SK-N-SH treated with all-trans-retinoic acid at 6 μM for 48 hours (cell line): ENCODE data around the gene FGF14.

Experiments used
- ATAC-seq: fragments of 200-7000 bp; cut with Tn5 transposase; 3 replicates; pipeline ENCODE4 v1.9.1; 2020; ENCODE audit warnings: mild to moderate bottlenecking, moderate library complexity
- ARNTL ChIP-seq: fragments of 450-650 bp; formaldehyde crosslinking; IDR thresholded peaks from 2 replicates; pipeline ENCODE4 v1.5.0; 2020; ENCODE audit warnings: low read depth, mild to moderate bottlenecking, moderate library complexity, borderline replicate concordance
- BACH2 ChIP-seq: fragments of 250-450 bp; sonication (Bioruptor Pico); IDR thresholded peaks from 2 replicates; pipeline ENCODE4 v1.9.0; 2021; ENCODE audit warnings: mild to moderate bottlenecking, borderline replicate concordance
- CSDC2 ChIP-seq: fragments of 250-450 bp; sonication (Bioruptor Pico); IDR thresholded peaks from 2 replicates; pipeline ENCODE4 v1.5.0; 2020; ENCODE audit warnings: mild to moderate bottlenecking, moderate library complexity
- GLIS3 ChIP-seq: fragments of 250-450 bp; sonication (Bioruptor Pico); IDR thresholded peaks from 2 replicates; pipeline ENCODE4 v1.5.0; 2020; ENCODE audit warnings: mild to moderate bottlenecking, moderate library complexity
- ISL1 ChIP-seq: fragments of 250-450 bp; sonication (Bioruptor Pico); IDR thresholded peaks from 2 replicates; pipeline ENCODE4 v2.1.2; 2022; ENCODE audit warnings: mild to moderate bottlenecking, moderate library complexity
- OSR1 ChIP-seq: fragments of 250-450 bp; sonication (Bioruptor Pico); IDR thresholded peaks from 2 replicates; pipeline ENCODE4 v1.8.0; 2022; ENCODE audit warnings: moderate library complexity, mild to moderate bottlenecking, inconsistent platforms
- PPARA ChIP-seq: fragments of 250-450 bp; sonication (Bioruptor Pico); IDR thresholded peaks from 2 replicates; pipeline ENCODE4 v1.5.0; 2020; ENCODE audit warnings: mild to moderate bottlenecking, borderline replicate concordance
- RARB ChIP-seq: fragments of 250-450 bp; sonication (Bioruptor Pico); IDR thresholded peaks from 2 replicates; pipeline ENCODE4 v1.8.0; 2021; ENCODE audit warnings: mild to moderate bottlenecking, moderate library complexity
- SNAI2 ChIP-seq: fragments of 250-450 bp; sonication (Bioruptor Pico); IDR thresholded peaks from 2 replicates; pipeline ENCODE4 v1.5.0; 2020; ENCODE audit warnings: mild to moderate bottlenecking, moderate library complexity
- TCF4 ChIP-seq: fragments of 250-450 bp; sonication (Bioruptor Pico); IDR thresholded peaks from 2 replicates; pipeline ENCODE4 v1.8.0; 2021; ENCODE audit warnings: mild to moderate bottlenecking, moderate library complexity, borderline replicate concordance
- TOX ChIP-seq: fragments of 250-450 bp; sonication (Bioruptor Pico); IDR thresholded peaks from 2 replicates; pipeline ENCODE4 v1.8.0; 2021; ENCODE audit warnings: mild to moderate bottlenecking, moderate library complexity, borderline replicate concordance
- ZC3H10 ChIP-seq: fragments of 250-450 bp; sonication (Bioruptor Pico); IDR thresholded peaks from 2 replicates; pipeline ENCODE4 v1.5.1; 2021; ENCODE audit warnings: mild to moderate bottlenecking, moderate library complexity
- ZFP3 ChIP-seq: fragments of 250-450 bp; sonication (Bioruptor Pico); IDR thresholded peaks from 2 replicates; pipeline ENCODE4 v1.5.0; 2020; ENCODE audit warnings: mild to moderate bottlenecking, moderate library complexity
- ZFP30 ChIP-seq: fragments of 450-650 bp; formaldehyde crosslinking; IDR thresholded peaks from 2 replicates; pipeline ENCODE4 v1.5.0; 2022; ENCODE audit warnings: mild to moderate bottlenecking, moderate library complexity
- ZNF565 ChIP-seq: fragments of 450-650 bp; formaldehyde crosslinking; conservative IDR thresholded peaks from 2 replicates; pipeline ENCODE4 v1.5.0; 2020; ENCODE audit warnings: low read depth, mild to moderate bottlenecking, moderate library complexity
- ZNF70 ChIP-seq: fragments of 450-650 bp; formaldehyde crosslinking; IDR thresholded peaks from 2 replicates; pipeline ENCODE4 v1.5.0; 2020; ENCODE audit warnings: mild to moderate bottlenecking, moderate library complexity
- ZNF8 ChIP-seq: fragments of 450-650 bp; formaldehyde crosslinking; IDR thresholded peaks from 2 replicates; pipeline ENCODE4 v1.5.0; 2020; ENCODE audit warnings: mild to moderate bottlenecking, moderate library complexity
- TF ChIP-seq, protein P1 (sequence below): fragments of 250-450 bp; sonication (Bioruptor Pico); IDR thresholded peaks from 2 replicates; pipeline ENCODE4 v1.8.0; 2021; ENCODE audit warnings: low read depth, mild to moderate bottlenecking, moderate library complexity, borderline replicate concordance
- TF ChIP-seq, protein P2 (sequence below): fragments of 250-450 bp; sonication (Bioruptor Pico); IDR thresholded peaks from 2 replicates; pipeline ENCODE4 v1.8.0; 2020; ENCODE audit warnings: mild to moderate bottlenecking, moderate library complexity, borderline replicate concordance
- TF ChIP-seq, protein P3 (sequence below): fragments of 250-450 bp; sonication (Bioruptor Pico); IDR thresholded peaks from 2 replicates; pipeline ENCODE4 v1.5.1; 2021; ENCODE audit warnings: mild to moderate bottlenecking, moderate library complexity
- TF ChIP-seq, protein P4 (sequence below): fragments of 250-450 bp; sonication (Bioruptor Pico); IDR thresholded peaks from 2 replicates; pipeline ENCODE4 v1.5.1; 2020; ENCODE audit warnings: low read depth, mild to moderate bottlenecking, moderate library complexity

Gene FGF14

DNA sequence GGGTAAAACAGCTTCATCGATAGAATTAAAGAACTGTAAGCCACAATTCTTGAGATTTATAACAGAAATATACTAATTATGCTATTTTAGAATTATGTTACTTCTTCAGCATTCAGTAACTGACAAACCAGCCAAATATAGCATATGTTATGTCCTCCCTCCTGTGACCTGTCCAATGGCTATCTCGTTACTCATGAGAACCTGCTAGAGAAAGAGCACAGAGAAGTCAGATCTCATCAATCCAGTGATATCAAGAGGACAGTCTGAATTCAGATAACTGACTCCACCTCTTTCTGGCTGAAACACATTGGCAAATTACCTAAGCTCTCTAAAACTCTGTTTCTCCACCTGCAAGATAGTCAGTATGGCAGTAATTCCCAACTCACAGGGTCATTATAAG, 170.4 kb downstream of the FGF14 start:
- ATAC-seq, result no peak
- TF ChIP-seq ZFP3 (CRISPR knock-in tag) (no peak), PPARA (CRISPR knock-in tag) (no peak), ZC3H10 (CRISPR knock-in tag) (no peak), CSDC2 (CRISPR knock-in tag) (no peak), OSR1 (CRISPR knock-in tag) (no peak), ARNTL (CRISPR knock-in tag) (no peak), ZNF565 (CRISPR knock-in tag) (no peak), ZNF8 (CRISPR knock-in tag) (no peak), ZFP30 (no peak), ISL1 (no peak), ZNF70 (CRISPR knock-in tag) (no peak), GLIS3 (CRISPR knock-in tag) (no peak), BACH2 (CRISPR knock-in tag) (no peak)
- TF ChIP-seq, protein P1, sequence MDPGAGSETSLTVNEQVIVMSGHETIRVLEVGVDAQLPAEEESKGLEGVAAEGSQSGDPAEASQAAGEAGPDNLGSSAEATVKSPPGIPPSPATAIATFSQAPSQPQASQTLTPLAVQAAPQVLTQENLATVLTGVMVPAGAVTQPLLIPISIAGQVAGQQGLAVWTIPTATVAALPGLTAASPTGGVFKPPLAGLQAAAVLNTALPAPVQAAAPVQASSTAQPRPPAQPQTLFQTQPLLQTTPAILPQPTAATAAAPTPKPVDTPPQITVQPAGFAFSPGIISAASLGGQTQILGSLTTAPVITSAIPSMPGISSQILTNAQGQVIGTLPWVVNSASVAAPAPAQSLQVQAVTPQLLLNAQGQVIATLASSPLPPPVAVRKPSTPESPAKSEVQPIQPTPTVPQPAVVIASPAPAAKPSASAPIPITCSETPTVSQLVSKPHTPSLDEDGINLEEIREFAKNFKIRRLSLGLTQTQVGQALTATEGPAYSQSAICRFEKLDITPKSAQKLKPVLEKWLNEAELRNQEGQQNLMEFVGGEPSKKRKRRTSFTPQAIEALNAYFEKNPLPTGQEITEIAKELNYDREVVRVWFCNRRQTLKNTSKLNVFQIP (CRISPR knock-in tag), result no peak

DNA sequence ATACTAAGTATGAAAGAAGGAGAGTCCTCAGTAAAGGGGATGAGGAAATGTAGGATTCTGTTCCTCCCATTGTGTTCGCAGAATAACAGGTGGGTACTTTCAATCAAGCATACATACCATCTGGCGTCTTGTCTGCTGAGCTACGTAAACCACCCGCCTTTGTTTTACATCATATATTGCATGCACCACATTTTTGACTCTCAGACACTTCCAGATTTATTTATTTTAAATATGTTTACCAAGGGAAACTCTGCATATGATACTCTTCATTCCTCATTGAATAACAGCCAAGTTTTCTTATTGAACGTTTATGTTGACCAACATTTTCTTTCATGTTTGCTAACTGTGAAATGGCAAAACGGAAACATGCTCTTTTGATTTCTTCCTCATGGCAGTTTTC, 174.1 kb downstream of the FGF14 start:
- no peak for TF ChIP-seq ISL1
- no peak for TF ChIP-seq SNAI2
- no peak for TF ChIP-seq ZC3H10 (CRISPR knock-in tag)
- no peak for TF ChIP-seq TOX (CRISPR knock-in tag)
- no peak for TF ChIP-seq ZNF8 (CRISPR knock-in tag)
- TF ChIP-seq ZFP30, result no peak
- TF ChIP-seq ZFP3 (CRISPR knock-in tag), result no peak
- no peak for TF ChIP-seq CSDC2 (CRISPR knock-in tag)
- TF ChIP-seq PPARA (CRISPR knock-in tag), result no peak
- TF ChIP-seq RARB, result no peak
- TF ChIP-seq, protein P1 (CRISPR knock-in tag), result no peak
- no peak for TF ChIP-seq OSR1 (CRISPR knock-in tag)
- no peak for TF ChIP-seq GLIS3 (CRISPR knock-in tag)
- TF ChIP-seq, protein P2, sequence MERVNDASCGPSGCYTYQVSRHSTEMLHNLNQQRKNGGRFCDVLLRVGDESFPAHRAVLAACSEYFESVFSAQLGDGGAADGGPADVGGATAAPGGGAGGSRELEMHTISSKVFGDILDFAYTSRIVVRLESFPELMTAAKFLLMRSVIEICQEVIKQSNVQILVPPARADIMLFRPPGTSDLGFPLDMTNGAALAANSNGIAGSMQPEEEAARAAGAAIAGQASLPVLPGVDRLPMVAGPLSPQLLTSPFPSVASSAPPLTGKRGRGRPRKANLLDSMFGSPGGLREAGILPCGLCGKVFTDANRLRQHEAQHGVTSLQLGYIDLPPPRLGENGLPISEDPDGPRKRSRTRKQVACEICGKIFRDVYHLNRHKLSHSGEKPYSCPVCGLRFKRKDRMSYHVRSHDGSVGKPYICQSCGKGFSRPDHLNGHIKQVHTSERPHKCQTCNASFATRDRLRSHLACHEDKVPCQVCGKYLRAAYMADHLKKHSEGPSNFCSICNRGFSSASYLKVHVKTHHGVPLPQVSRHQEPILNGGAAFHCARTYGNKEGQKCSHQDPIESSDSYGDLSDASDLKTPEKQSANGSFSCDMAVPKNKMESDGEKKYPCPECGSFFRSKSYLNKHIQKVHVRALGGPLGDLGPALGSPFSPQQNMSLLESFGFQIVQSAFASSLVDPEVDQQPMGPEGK (CRISPR knock-in tag), result no peak
- TF ChIP-seq ARNTL (CRISPR knock-in tag), result no peak
- TF ChIP-seq, protein P3, sequence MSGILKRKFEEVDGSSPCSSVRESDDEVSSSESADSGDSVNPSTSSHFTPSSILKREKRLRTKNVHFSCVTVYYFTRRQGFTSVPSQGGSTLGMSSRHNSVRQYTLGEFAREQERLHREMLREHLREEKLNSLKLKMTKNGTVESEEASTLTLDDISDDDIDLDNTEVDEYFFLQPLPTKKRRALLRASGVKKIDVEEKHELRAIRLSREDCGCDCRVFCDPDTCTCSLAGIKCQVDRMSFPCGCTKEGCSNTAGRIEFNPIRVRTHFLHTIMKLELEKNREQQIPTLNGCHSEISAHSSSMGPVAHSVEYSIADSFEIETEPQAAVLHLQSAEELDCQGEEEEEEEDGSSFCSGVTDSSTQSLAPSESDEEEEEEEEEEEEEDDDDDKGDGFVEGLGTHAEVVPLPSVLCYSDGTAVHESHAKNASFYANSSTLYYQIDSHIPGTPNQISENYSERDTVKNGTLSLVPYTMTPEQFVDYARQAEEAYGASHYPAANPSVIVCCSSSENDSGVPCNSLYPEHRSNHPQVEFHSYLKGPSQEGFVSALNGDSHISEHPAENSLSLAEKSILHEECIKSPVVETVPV (CRISPR knock-in tag), result no peak
- TF ChIP-seq ZNF565 (CRISPR knock-in tag), result no peak
- no peak for TF ChIP-seq ZNF70 (CRISPR knock-in tag)
- TF ChIP-seq, protein P4, sequence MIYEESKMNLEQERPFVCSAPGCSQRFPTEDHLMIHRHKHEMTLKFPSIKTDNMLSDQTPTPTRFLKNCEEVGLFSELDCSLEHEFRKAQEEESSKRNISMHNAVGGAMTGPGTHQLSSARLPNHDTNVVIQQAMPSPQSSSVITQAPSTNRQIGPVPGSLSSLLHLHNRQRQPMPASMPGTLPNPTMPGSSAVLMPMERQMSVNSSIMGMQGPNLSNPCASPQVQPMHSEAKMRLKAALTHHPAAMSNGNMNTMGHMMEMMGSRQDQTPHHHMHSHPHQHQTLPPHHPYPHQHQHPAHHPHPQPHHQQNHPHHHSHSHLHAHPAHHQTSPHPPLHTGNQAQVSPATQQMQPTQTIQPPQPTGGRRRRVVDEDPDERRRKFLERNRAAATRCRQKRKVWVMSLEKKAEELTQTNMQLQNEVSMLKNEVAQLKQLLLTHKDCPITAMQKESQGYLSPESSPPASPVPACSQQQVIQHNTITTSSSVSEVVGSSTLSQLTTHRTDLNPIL (CRISPR knock-in tag), result no peak

DNA sequence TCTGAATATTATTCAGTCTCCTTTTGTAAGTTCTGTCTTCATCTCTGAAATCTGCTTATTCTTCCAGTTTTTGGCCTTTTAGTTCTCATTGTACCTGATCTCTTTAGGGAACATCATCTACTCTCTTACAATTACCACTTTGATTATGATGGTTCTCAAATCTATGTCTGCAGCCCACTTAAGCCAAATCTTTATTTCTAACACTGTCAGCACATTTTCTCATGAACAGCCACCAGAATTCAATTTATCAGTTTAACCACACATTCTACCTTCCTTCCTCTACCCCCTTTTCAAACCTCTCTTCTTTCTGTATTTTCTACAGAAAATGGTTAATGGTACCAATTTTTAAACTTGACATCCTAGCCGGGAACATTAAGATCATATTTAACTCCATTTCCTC, 175.3 kb downstream of the FGF14 start:
- no peak for ATAC-seq
- TF ChIP-seq ZNF565 (CRISPR knock-in tag) (no peak), TOX (CRISPR knock-in tag) (no peak), ZFP30 (no peak), ISL1 (no peak), SNAI2 (no peak), ZFP3 (CRISPR knock-in tag) (no peak), TCF4 (CRISPR knock-in tag) (no peak), GLIS3 (CRISPR knock-in tag) (no peak), RARB (no peak)
- TF ChIP-seq, protein P2 (CRISPR knock-in tag), result no peak
- TF ChIP-seq, all 23 proteins: peak for 0

More for the DNA sequence above, 174.1 kb downstream of the FGF14 start:
- ATAC-seq, result no peak
